ENCODE measurements around the gene GPC5. TPM values are rescaled to one million over a fixed set of nuclear protein-coding genes. Genes with fewer than 3 reads are reported as not detected.

Gene GPC5
- total RNA-seq, 1 experiment from 2014 or later, result 0.26 TPM

DNA sequence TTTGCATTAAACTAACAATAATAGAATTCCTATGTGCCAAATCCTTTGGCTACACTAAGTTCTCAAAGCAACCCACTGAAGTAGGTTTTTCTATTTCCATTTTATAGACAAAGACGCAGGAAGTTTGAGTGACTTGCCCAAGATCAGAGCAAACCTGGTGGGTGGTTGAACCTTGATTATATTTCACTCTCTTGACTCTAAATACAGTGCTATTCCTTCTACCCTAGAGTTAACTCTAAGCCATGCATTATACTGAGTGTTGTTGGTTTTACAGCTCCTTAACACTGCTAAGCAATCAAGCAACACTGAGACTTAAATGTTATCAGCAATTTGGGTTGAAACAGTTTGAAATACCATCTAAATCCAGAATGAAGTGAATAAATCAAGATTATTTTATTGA lies 1014.6 kb downstream of the GPC5 start:
- intact Hi-C loops (cut with micrococcal nuclease; ENCODE audit: unreplicated experiment), result no loop called here
- ChIA-PET CTCF (no interaction called here), POLR2A (no interaction called here)
- Histone ChIP-seq H3K27ac (ENCODE audit: low read length) (no peak overlapping the region), H3K27me3 (ENCODE audit: control insufficient read depth, insufficient read depth, low read length) (no peaks in the 10 kb centered on the region), H3K4me1 (ENCODE audit: control insufficient read depth, insufficient read depth, low read length) (no peaks in the 10 kb centered on the region), H3K4me3 (ENCODE audit: low read depth in 2 of 2, low read length in 2 of 2) (no peak overlapping the region), H3K36me3 (ENCODE audit: control insufficient read depth, insufficient read depth, low read length) (no peaks in the 10 kb centered on the region), H3K9me3 (ENCODE audit: control insufficient read depth, insufficient read depth, low read depth, low read length) (no peaks in the 10 kb centered on the region)
- BruUV-seq (replicated peaks), result no TSS peak
- DNase-seq (ENCODE audit: low read depth, low spot score) (no peak), ATAC-seq (no peak)
- in situ Hi-C loops (cut with HindIII; ENCODE audit: low pct_unique_long_range_greater_than_20kb, low sequenced_read_pairs), result no loop called here
- no peak for TF ChIP-seq TCF7L2 (IDR thresholded peaks at IDR 0.05; ENCODE audit: low read depth, low read length)
- TF ChIP-seq SIN3A (IDR thresholded peaks at IDR 0.05; ENCODE audit: borderline replicate concordance, insufficient read depth, low read depth, low read length), result no peak

DNA sequence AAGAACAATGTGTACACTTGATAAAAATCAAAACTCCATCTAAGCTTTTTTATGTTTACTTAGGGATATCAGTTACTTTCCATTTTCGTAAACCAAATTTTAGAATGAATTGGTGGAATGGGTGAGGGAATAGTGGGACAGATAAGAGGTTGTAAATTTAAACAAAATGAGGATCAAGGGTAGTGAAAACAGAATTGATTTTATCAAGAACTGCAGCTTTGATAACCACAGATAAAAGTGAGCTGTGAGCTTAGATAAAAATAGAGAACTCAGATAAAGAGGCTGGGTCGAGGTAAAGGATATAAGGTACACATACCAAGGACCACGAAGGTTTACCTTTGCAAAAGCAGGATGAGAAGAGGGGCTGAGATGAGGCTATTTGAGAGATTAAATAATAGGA lies 1015.0 kb downstream of the GPC5 start:
- H3K9me3 ChIP-seq (ENCODE audit: control insufficient read depth, insufficient read depth, low read depth, low read length), result no peaks in the 10 kb centered on the region
- DNase-seq (ENCODE audit: low read depth, low spot score) (no peak), ATAC-seq (no peak)
- POLR2A ChIA-PET, result no interaction called here
- CTCF ChIA-PET, result no interaction called here
- intact Hi-C loops (cut with micrococcal nuclease; ENCODE audit: unreplicated experiment) (no loop called here), in situ Hi-C loops (cut with HindIII; ENCODE audit: low pct_unique_long_range_greater_than_20kb, low sequenced_read_pairs) (no loop called here)
- no peak overlapping the region for H3K4me3 ChIP-seq (ENCODE audit: low read depth in 2 of 2, low read length in 2 of 2)
- BruUV-seq (replicated peaks), result no TSS peak
- no peaks in the 10 kb centered on the region for H3K4me1 ChIP-seq (ENCODE audit: control insufficient read depth, insufficient read depth, low read length)
- no peaks in the 10 kb centered on the region for H3K27me3 ChIP-seq (ENCODE audit: control insufficient read depth, insufficient read depth, low read length)
- H3K36me3 ChIP-seq (ENCODE audit: control insufficient read depth, insufficient read depth, low read length), result no peaks in the 10 kb centered on the region
- TF ChIP-seq, protein P1, sequence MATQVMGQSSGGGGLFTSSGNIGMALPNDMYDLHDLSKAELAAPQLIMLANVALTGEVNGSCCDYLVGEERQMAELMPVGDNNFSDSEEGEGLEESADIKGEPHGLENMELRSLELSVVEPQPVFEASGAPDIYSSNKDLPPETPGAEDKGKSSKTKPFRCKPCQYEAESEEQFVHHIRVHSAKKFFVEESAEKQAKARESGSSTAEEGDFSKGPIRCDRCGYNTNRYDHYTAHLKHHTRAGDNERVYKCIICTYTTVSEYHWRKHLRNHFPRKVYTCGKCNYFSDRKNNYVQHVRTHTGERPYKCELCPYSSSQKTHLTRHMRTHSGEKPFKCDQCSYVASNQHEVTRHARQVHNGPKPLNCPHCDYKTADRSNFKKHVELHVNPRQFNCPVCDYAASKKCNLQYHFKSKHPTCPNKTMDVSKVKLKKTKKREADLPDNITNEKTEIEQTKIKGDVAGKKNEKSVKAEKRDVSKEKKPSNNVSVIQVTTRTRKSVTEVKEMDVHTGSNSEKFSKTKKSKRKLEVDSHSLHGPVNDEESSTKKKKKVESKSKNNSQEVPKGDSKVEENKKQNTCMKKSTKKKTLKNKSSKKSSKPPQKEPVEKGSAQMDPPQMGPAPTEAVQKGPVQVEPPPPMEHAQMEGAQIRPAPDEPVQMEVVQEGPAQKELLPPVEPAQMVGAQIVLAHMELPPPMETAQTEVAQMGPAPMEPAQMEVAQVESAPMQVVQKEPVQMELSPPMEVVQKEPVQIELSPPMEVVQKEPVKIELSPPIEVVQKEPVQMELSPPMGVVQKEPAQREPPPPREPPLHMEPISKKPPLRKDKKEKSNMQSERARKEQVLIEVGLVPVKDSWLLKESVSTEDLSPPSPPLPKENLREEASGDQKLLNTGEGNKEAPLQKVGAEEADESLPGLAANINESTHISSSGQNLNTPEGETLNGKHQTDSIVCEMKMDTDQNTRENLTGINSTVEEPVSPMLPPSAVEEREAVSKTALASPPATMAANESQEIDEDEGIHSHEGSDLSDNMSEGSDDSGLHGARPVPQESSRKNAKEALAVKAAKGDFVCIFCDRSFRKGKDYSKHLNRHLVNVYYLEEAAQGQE (IDR thresholded peaks at IDR 0.05; ENCODE audit: insufficient read depth in 1 of 2, low read depth in 2 of 2, low read length in 1 of 2), result no peak
- TF ChIP-seq TCF7L2 (IDR thresholded peaks at IDR 0.05; ENCODE audit: low read depth, low read length) (no peak), SIN3A (IDR thresholded peaks at IDR 0.05; ENCODE audit: borderline replicate concordance, insufficient read depth, low read depth, low read length) (no peak), POLR2AphosphoS5 (IDR thresholded peaks at IDR 0.05; ENCODE audit: low read depth, low read length) (no peak)
- TF ChIP-seq, protein P2, sequence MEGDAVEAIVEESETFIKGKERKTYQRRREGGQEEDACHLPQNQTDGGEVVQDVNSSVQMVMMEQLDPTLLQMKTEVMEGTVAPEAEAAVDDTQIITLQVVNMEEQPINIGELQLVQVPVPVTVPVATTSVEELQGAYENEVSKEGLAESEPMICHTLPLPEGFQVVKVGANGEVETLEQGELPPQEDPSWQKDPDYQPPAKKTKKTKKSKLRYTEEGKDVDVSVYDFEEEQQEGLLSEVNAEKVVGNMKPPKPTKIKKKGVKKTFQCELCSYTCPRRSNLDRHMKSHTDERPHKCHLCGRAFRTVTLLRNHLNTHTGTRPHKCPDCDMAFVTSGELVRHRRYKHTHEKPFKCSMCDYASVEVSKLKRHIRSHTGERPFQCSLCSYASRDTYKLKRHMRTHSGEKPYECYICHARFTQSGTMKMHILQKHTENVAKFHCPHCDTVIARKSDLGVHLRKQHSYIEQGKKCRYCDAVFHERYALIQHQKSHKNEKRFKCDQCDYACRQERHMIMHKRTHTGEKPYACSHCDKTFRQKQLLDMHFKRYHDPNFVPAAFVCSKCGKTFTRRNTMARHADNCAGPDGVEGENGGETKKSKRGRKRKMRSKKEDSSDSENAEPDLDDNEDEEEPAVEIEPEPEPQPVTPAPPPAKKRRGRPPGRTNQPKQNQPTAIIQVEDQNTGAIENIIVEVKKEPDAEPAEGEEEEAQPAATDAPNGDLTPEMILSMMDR (IDR thresholded peaks at IDR 0.05), result no peak
- H3K27ac ChIP-seq (ENCODE audit: low read length), result no peak overlapping the region

DNA sequence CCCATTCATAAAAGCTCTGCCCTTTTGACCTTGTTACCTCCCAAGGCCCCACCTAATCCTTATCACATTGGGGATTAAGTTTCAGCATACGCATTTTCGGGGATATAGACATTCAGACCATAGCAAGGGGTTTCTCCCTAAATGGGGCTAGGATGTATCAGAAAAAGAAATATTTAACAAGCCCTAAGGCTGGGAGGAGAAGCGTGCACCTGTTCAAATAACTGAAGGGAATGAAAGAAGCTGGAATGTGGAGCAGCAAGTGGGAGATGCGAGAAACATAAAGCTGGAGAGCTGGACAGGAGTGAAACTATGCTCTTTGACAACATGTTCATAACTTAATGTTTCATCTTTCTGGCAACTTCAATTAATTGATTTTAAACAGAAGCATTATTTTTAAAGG lies 1016.4 kb downstream of the GPC5 start:
- no peak overlapping the region for H3K27ac ChIP-seq (ENCODE audit: low read length)
- no peak for DNase-seq (ENCODE audit: low read depth, low spot score)
- H3K4me1 ChIP-seq (ENCODE audit: control insufficient read depth, insufficient read depth, low read length), result no peaks in the 10 kb centered on the region
- TF ChIP-seq, protein P2 (IDR thresholded peaks at IDR 0.05), result no peak
- TF ChIP-seq TCF7L2 (IDR thresholded peaks at IDR 0.05; ENCODE audit: low read depth, low read length), result no peak
- TF ChIP-seq, protein P1 (IDR thresholded peaks at IDR 0.05; ENCODE audit: insufficient read depth in 1 of 2, low read depth in 2 of 2, low read length in 1 of 2), result no peak
- ChIA-PET POLR2A (no interaction called here), CTCF (no interaction called here)
- ATAC-seq, result no peak
- intact Hi-C loops (cut with micrococcal nuclease; ENCODE audit: unreplicated experiment), result no loop called here
- in situ Hi-C loops (cut with HindIII; ENCODE audit: low pct_unique_long_range_greater_than_20kb, low sequenced_read_pairs), result no loop called here
- no TSS peak for BruUV-seq (replicated peaks)
- no peaks in the 10 kb centered on the region for H3K27me3 ChIP-seq (ENCODE audit: control insufficient read depth, insufficient read depth, low read length)
- H3K36me3 ChIP-seq (ENCODE audit: control insufficient read depth, insufficient read depth, low read length), result no peaks in the 10 kb centered on the region
- H3K4me3 ChIP-seq (ENCODE audit: low read depth in 2 of 2, low read length in 2 of 2), result no peak overlapping the region
- no peaks in the 10 kb centered on the region for H3K9me3 ChIP-seq (ENCODE audit: control insufficient read depth, insufficient read depth, low read depth, low read length)
